Activated CD4-positive, alpha-beta T cell treated with anti-CD3 and anti-CD28 coated beads, Interleukin-2, amount 50 U/mL, for 4 hours (primary cell): ENCODE measurements around the gene AHRR.

Source experiments
- DNase-seq, 2 experiments: peaks; one replicate each; pipeline ENCODE4 v3.0.0-alpha.2; 2020

AHRR gene

GRCh38 chr5:347712-348284 lies 26.3 kb downstream of the AHRR start:
- no peak for DNase-seq

DNA sequence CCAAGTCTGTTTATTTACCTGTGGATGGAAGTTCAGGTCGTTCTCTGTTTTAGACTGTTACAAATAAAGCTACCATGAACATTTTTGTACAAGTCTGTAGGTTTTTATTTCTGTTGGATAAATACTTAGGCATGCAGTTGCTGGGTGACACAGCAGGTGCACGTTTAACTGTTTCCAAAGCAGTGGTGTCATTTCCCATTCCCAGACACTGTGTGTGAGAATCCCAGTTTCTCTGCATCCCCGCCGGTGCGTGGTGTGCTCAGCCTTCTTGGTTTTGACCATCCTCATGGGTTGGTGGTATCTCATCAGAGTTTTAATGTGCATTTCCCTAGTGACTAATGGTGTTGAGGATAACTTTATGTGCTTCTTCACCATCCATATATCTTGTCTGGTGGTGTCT lies 27.2 kb downstream of the AHRR start:
- no peak for DNase-seq

DNA sequence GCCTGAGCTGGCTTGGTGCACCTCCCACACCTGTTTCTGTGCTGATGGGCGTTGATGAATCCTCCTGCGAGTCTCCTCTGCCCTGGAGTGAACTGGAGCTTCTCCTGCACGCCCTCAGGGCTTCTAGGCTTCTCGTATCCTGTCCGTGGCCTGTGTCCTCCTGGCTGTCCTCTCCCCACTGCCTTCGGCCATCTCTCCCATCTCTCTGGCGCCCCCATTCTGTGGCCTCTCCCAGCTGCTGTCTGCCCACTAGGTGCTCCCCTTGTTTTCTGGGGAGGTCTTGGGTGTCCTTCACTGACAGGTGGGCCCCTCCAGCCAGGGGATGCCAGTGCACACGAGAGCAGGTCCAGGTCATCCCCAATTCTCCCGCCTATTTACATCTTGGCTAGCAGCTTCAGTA lies 28.8 kb downstream of the AHRR start:
- no peak for DNase-seq

DNA sequence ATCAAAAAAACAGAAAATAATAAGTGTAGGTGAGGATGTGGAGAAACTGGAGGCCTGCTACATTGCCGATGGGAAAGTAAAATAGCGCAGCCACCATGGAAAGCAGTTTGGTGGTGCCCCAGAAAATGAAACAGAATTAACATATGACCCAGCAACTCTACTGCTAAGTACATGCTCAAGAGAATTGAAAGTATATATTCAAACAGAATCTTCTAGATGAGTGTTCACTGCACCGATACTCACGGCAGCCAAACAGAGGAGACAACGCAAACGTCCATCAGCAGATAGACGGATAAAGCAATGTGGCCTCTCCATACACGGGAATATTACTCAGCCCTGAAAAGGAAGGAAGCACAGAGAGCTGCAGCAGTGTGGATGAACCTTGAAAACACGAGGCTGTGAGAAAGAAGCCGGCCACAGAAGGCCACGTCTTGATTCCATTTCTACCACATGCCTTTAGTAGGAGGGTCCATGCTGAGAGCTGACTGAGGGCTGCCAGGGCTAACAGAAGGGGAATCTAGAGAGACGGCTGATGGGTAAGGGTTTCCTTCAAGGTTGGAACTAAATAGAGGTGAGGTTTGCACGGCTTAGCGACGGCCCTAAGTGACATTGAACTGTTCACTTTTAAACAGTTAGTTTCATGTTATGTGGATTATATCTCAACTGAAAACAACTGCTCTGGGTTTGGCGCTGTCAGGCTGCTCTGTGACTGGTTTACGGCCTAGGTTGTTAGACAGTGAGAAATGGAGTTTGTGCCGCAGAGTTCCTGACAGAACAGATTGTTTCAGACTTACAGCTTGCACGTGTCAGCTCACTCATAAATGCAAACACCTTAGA lies 29.8 kb downstream of the AHRR start:
- DNase-seq, result no peak

- DNase-seq, result no peak
Observed at GRCh38 chr5:351921-352245, 30.4 kb downstream of the AHRR start.

DNA sequence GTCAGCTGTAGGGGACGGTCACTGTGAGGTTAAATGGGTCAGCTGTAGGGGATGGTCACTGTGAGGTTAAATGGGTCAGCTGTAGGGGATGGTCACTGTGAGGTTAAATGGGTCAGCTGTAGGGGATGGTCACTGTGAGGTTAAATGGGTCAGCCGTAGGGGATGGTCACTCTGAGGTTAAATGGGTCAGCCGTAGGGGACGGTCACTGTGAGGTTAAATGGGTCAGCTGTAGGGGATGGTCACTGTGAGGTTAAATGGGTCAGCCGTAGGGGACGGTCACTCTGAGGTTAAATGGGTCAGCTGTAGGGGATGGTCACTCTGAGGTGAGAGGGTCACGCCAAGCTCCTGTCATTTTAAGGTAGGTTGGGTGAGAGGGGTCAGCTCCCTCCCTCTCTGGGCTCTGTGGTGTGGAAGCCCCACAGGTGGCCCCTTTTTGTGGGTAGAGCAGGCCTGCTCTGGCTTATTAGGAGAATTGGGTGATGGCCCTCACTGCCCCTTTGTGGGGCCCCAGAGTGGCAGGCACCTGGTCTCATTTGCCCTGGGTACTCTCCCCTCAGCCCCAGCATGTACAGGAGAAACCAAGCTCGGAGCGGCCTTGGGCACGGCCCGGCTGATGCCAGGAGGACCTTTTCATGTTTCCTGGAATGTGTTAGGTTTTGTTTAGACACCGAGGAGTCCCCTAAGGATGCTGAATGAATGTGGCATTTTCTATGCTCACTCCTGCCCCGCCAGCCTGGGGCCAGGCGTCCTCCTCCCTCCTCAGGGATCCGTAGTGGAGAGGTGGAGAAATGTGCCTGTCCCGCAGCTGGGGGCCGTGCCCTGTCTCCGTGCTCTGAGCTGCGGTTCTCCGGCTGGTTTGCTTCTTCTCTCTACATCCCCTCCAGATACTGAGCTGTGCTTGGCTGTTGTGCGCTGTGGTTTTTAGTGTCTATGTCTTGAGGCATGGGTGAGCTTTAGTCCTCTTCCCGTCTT lies 31.4 kb downstream of the AHRR start:
- no peak for DNase-seq

GRCh38 chr5:353612-354580 lies 32.4 kb downstream of the AHRR start:
- no peak for DNase-seq

GRCh38 chr5:354581-355378 lies 33.3 kb downstream of the AHRR start:
- no peak for DNase-seq

GRCh38 chr5:355379-355935 lies 33.9 kb downstream of the AHRR start:
- no peak for DNase-seq

DNA sequence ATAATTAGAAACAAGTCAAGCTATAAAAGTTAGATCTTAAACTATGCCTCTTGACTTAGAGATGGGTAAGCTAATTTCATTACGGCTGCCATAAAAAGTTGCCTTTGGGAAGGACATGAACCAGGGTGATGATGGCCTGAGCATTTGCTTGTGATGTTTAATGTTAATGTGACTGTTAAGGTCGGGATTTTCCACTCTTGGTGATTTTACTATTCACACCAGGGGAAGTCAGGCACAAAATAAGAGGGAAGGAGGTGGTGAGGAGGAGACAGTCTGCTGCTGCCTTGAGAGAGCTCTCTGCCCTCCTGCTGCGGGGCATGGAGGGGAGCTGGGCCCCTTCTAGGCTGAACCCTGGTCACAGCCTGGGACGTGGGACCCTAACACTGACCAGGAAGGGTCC lies 34.4 kb downstream of the AHRR start:
- DNase-seq, result no peak

DNA sequence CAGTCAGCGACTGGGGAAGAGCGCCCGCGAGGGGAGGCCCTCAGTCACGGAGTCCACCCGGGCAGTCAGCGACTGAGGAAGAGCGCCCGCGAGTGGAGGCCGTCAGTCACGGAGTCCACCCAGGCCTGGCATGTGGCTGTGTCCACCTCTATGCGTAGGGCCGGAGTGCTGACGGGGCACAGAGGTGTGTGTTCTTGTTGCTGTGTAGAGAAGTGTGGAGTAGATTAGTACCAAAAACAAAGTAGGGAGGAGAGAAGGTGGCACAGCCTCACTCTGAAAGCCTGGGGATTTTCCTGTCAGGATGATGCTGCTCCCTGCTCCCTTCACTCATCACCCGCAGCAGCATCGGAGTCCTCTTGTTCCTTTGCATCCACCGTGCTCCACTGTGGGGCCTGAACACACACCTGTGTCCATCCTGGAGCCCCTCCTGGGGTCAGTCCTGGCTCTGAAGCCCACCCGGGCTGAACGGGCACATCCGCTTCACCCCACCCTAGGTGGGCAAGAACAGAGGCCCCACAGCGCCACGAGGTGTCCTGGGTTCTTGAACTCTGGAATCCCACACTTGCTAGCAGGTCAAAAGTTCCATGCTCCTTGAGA lies 37.9 kb downstream of the AHRR start:
- no peak for DNase-seq

- no peak for DNase-seq
Observed at GRCh38 chr5:360257-361027, 38.9 kb downstream of the AHRR start.

DNA sequence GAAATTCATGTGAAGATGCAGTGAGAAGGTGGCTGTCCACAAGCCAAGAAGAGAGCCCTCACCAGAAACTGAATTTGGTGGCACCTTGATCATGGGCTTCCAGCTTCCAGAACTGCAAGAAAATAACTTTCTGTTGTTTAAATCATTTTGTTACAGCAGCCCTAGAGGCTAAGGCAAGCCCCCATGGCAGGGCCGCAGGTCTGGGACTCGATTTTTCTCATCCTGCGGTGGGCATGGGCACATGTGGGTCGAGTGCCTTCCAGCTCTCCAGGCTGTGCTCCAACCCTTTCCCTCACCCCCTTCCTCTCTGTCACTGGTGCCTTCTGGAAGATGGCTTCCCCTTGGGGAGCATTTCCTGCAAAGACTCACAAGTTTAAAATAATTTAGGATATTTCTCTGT lies 40.7 kb downstream of the AHRR start:
- DNase-seq, result no peak

DNA sequence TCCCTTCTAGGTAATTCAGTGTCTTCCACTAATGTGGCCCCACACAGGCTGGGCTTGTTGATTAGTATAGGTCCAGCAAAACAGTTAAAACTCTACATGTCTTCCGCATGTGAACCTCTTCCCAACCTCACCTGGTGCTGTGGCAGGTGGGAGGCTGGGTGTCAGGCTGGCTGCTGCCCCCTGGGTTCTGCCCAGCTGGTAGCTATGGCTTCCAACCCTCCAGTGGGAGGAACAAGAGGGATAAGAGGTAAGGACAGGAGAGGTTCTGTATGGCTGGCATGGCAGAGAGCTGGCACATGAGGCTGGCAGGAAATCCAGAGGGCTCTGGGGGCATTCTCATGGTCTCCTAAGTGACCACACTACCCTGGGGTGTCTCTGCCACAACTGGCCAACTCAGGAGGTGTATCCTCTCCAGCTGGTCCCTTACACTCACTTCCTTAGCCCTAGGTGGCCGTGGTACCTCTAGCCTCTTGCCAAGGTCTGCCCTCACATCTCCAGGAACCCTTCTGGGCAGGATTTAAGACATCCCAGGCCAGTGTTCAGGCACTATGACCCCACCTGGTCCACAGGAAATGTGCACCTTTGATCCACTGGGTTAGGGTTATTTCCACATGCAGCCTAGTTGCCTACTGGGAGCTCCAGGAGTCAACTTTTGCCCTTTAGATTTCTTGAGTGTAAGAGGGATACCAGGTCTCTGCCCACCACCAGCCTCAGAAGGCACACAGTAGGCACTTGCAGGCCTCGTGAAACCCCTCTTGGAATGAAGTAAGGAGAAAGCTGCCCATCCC lies 41.7 kb downstream of the AHRR start:
- no peak for DNase-seq

GRCh38 chr5:364497-364896 lies 43.0 kb downstream of the AHRR start:
- DNase-seq, result no peak

DNA sequence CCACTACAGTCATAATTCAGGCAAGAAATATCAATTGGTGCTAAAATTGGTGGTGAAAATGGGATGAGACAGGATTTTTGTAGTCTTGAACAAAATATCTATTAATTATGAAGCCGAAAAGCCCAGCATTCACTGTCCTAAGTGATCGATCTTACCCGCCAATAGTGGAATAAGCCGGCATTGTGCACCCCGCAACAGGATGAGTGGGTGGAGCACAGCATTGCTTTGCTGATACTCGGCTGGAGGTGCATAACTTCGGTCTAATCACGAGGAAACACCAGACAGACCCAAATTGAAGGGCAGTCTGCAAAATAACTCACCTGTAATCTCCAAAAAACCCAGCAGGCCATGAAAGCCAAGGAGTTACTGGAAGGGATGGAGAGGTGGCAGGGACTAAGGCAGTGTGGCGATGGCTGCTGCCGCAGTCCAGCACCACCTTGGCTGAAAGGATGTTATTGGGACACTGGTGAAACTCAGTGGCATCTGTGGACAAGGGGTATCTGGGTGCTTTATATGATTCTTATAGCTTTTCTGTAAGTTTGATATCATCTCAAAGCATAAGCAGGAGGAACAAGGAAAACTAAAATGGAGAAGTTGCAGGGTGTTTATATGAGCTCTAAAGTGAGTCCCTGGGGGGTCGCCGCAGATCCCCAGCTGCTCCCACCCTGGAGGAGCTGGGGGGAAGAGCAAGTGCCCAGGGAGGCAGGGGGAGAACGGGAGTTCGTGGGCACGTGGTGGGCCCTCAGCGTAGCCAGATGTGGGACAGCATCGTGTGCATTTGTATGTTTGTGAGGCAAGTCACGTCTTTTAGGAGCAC lies 45.2 kb downstream of the AHRR start:
- DNase-seq, result no peak

DNA sequence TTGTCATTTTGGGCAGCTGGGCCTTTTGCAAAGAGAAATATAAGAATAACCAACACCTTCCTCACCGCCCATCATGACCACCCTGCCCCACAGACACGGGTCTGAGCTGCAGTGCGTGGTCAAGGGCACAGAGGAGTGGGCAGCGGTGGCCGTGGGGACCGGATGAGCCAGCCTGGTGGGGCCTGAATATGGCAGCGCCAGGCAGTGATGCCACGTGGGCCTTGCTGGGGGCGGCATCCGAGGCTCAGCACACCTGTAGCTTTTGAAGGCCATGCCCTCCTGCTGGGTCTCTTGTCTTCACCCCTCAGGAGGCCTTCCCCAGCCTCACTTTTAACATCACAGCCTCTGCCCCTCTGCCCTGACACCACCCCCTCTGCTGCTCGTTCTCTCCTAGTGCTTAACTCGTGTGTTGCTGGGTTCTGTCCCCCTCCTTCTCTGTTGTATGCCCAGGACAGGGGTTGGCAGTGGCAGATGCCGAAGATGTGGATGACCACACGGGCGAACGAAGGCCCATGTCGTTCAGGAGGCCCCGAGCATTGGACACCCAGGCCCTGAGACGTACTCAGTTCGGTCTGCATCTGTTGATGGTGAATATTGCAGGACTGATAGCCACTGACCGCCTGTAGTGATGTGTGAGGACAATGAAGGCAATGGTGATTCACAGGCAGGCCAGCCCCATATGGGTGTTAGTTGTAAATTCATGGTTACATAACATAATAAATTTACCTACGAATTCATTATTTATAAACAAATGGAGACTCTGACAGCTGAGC lies 46.0 kb downstream of the AHRR start:
- DNase-seq, result no peak
